ENCODE data around the gene VEZF1. TPM values are rescaled to one million over a fixed set of nuclear protein-coding genes. Genes with fewer than 3 reads are reported as not detected.

Gene VEZF1
- total and polyA plus RNA-seq, 4 donors, result 56.1 to 96.1 (median 70.7) TPM

DNA sequence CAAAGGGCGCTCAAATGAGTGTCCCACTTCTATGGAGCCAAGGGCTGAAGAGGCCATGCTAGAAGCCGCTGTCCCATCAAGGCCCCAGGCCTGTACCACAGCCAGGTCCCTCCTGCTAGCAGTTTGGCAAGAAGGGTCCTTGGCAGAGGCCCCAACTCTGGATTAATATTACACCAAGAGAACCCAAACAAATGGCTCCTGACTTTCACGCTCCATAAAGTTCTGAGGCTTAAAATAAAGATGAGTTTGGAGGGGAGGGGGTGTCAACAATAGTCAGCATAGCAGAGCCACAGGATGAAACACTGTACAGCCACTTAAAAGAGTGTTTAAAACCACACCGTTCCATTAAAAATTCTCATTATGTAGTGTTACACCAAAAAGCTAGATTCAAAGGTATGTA, 63.4 kb downstream of the VEZF1 start:
- Histone ChIP-seq H3K4me3 (ENCODE audit: low read depth, low read length) (no peak overlapping the region), H3K4me1 (ENCODE audit: control insufficient read depth, insufficient read depth, low read length) (peaks cover 75% of the 10 kb centered on the region), H3K27ac (ENCODE audit: low read depth, low read length) (peak overlapping the region; percentile 72), H3K36me3 (ENCODE audit: control insufficient read depth, insufficient read depth, low read length) (peaks cover 4% of the 10 kb centered on the region), H3K9me3 (ENCODE audit: control insufficient read depth, insufficient read depth, low read length) (no peaks in the 10 kb centered on the region), H3K27me3 (ENCODE audit: control insufficient read depth, insufficient read depth, low read length) (no peaks in the 10 kb centered on the region)
- 61% methylated on average over 2 of the region's 4 CpGs for WGBS (ENCODE audit: insufficient coverage)
- peak in 2 of 6 donors; percentile 71 to 77 for DNase-seq (ENCODE audit: low read depth in 4 of 6, low spot score in 6 of 6)

Small RNAs within 50 kb of the gene (small RNA-seq; reads per million reads assigned to genes)
- not detected for gene AC015813.4 (ENCODE audit: low replicate concordance)

Other genes with a start within 250 kb of the VEZF1 start
- gene CCDC182, start 243.0 kb downstream of the VEZF1 start, total RNA-seq, result not detected
- gene CCDC182, start 243.0 kb downstream of the VEZF1 start, polyA plus RNA-seq (ENCODE audit: insufficient read length in 2 of 2), result not detected
- 10 to 100 TPM; 17.0 to 46.1 TPM for gene MRPS23, start 138.2 kb downstream of the VEZF1 start, total RNA-seq
- gene MRPS23, start 138.2 kb downstream of the VEZF1 start, polyA plus RNA-seq (ENCODE audit: insufficient read length in 2 of 2), result 10 to 100 TPM; 49.4 to 59.2 TPM
- gene CUEDC1, start 32.8 kb downstream of the VEZF1 start, total RNA-seq, result 10 to 100 TPM; 14.0 to 17.7 TPM
- gene CUEDC1, start 32.8 kb downstream of the VEZF1 start, polyA plus RNA-seq (ENCODE audit: insufficient read length in 2 of 2), result 100 to 1,000 TPM; 110 to 111 TPM
- 100 to 1,000 TPM; 226 to 234 TPM for gene SRSF1, start 19.0 kb upstream of the VEZF1 start, total RNA-seq
- 100 to 1,000 TPM; 200 to 210 TPM for gene SRSF1, start 19.0 kb upstream of the VEZF1 start, polyA plus RNA-seq (ENCODE audit: insufficient read length in 2 of 2)
- 10 to 100 TPM; 33.1 to 64.2 TPM for gene DYNLL2, start 95.2 kb upstream of the VEZF1 start, total RNA-seq
- gene DYNLL2, start 95.2 kb upstream of the VEZF1 start, polyA plus RNA-seq (ENCODE audit: insufficient read length in 2 of 2), result 100 to 1,000 TPM; 136 to 152 TPM
- under 1 TPM; 0.06 to 0.20 TPM for gene OR4D1, start 160.1 kb upstream of the VEZF1 start, total RNA-seq
- under 1 TPM; 0.17 to 0.18 TPM for gene OR4D1, start 160.1 kb upstream of the VEZF1 start, polyA plus RNA-seq (ENCODE audit: insufficient read length in 2 of 2)
- not detected for gene OR4D2, start 178.7 kb upstream of the VEZF1 start, total RNA-seq
- not detected for gene OR4D2, start 178.7 kb upstream of the VEZF1 start, polyA plus RNA-seq (ENCODE audit: insufficient read length in 2 of 2)
- gene EPX, start 204.5 kb upstream of the VEZF1 start, total RNA-seq, result 1 to 10 TPM in 1 of 2 donors, under 1 TPM in 1; 0.11 to 1.2 TPM
- gene EPX, start 204.5 kb upstream of the VEZF1 start, polyA plus RNA-seq (ENCODE audit: insufficient read length in 2 of 2), result under 1 TPM; 0.52 to 0.75 TPM
- 10 to 100 TPM; 15.8 to 23.7 TPM for gene MKS1, start 231.0 kb upstream of the VEZF1 start, total RNA-seq
- gene MKS1, start 231.0 kb upstream of the VEZF1 start, polyA plus RNA-seq (ENCODE audit: insufficient read length in 2 of 2), result 10 to 100 TPM; 26.7 to 29.0 TPM

All from spinal cord (tissue), 10 donors.